HepG2 (cell line): ENCODE data around the gene SYTL2. TPM values are rescaled to one million over a fixed set of nuclear protein-coding genes. Genes with fewer than 3 reads are reported as not detected.
A peak's percentile ranks its signal among the peaks of the same experiment; 100 is the strongest.

Source experiments
- ATAC-seq: fragments of 200-7000 bp; cut with Tn5 transposase; 3 replicates; pipeline ENCODE4 v1.9.1; 2020; ENCODE audit warnings: mild to moderate bottlenecking, moderate library complexity
- BruUV-seq: library from RNA; stranded (reverse); fragments of 400-500 nt; replicated peaks from 2 replicates; lab custom pipeline; 2021; lab: Mats Ljungman, UMichigan
- CTCF ChIA-PET: fragments of 300-600 bp; formaldehyde crosslinking; extraction: SDS; loops from one replicate; lab custom pipeline; 2021; ENCODE audit warnings: low total read pairs, inconsistent platforms, low intra/inter-chr PET ratio; lab: Yijun Ruan, JAX
- POLR2A ChIA-PET: fragments of 350-600 bp; sonication (Branson Sonifier 250); formaldehyde crosslinking; loops from one replicate; lab custom pipeline; 2020; ENCODE audit warnings: antibody characterized with exemption, inconsistent platforms; lab: Yijun Ruan, JAX
- DNase-seq: peaks from one replicate; pipeline ENCODE4 v3.0.0-alpha.2; 2015; ENCODE audit warnings: low spot score
- FAIRE-seq: peaks from 3 replicates; lab custom pipeline; 2011; peaks lifted over from hg19 to GRCh38; lab: Jason Lieb, UNC
- H2AFZ ChIP-seq: one replicate; pipeline ENCODE4 v1.6.1; 2011; ENCODE audit warnings: low read length, inconsistent platforms
- H3K27ac ChIP-seq: fragments of 300-600 bp; 3 replicates; pipeline ENCODE4 v1.8.0; 2011; ENCODE audit warnings: mixed run types, mild to moderate bottlenecking, mixed read lengths, low read length, inconsistent platforms; ENCODE audit not compliant: insufficient read depth; ENCODE audit errors: extremely low read length
- H3K27me3 ChIP-seq, 2 experiments: fragments of 200-600 bp in 1 of 2; 2 replicates in 1 of 2; 3 replicates in 1 of 2; pipeline versions ENCODE4 v1.6.0 to v1.8.0; 2011; ENCODE audit warnings: low read length in 2 of 2, mild to moderate bottlenecking in 2 of 2, moderate library complexity in 2 of 2, inconsistent platforms in 1 of 2; ENCODE audit not compliant: insufficient read depth in 2 of 2, control insufficient read depth in 1 of 2
- H3K36me3 ChIP-seq, 2 experiments: fragments of 200-600 bp in 1 of 2; replicated peaks in 1 of 2; 2 replicates in 1 of 2; 3 replicates in 1 of 2; pipeline versions ENCODE4 v1.5.1 to v1.8.0; 2011; ENCODE audit warnings: low read length in 2 of 2, inconsistent platforms in 1 of 2; ENCODE audit not compliant: insufficient read depth in 2 of 2, control insufficient read depth in 1 of 2
- H3K4me1 ChIP-seq: 2 replicates; pipeline ENCODE4 v1.5.1; 2012; ENCODE audit warnings: low read length, inconsistent platforms; ENCODE audit not compliant: insufficient read depth
- H3K4me2 ChIP-seq: 2 replicates; pipeline ENCODE4 v1.6.0; 2011; ENCODE audit warnings: low read depth, low read length, inconsistent platforms
- H3K4me3 ChIP-seq, 3 experiments: fragments of 200-600 bp in 1 of 3; sonication (generic), shearing (Covaris generic) in 1 of 3; replicated peaks in 1 of 3; 2 replicates each; pipeline ENCODE4 v1.5.1; 2011 to 2016; ENCODE audit warnings: low read length in 3 of 3, inconsistent platforms in 2 of 3, low read depth in 2 of 3, mild to moderate bottlenecking in 2 of 3, control low read depth in 1 of 3, mixed read lengths in 1 of 3; ENCODE audit not compliant: insufficient read depth in 1 of 3
- H3K79me2 ChIP-seq: one replicate; pipeline ENCODE4 v1.6.1; 2011; ENCODE audit warnings: low read length, inconsistent platforms; ENCODE audit not compliant: insufficient read depth
- H3K9ac ChIP-seq: 2 replicates; pipeline ENCODE4 v1.6.0; 2011; ENCODE audit warnings: mild to moderate bottlenecking, low read depth, low read length, inconsistent platforms; ENCODE audit not compliant: insufficient read depth
- H3K9me3 ChIP-seq: 2 replicates; pipeline ENCODE4 v1.5.1; 2012; ENCODE audit warnings: mild to moderate bottlenecking, low read length
- H4K20me1 ChIP-seq: 2 replicates; pipeline ENCODE4 v1.6.0; 2011; ENCODE audit warnings: inconsistent platforms, mild to moderate bottlenecking, low read length, moderate library complexity; ENCODE audit not compliant: insufficient read depth
- FOXJ3 ChIP-seq: sonication (generic); formaldehyde crosslinking; IDR thresholded peaks from 2 replicates; pipeline ENCODE4 v1.4.0; 2020; ENCODE audit warnings: missing genetic modification reagents, mild to moderate bottlenecking, borderline replicate concordance
- HOXA9 ChIP-seq: sonication (generic); formaldehyde crosslinking; IDR thresholded peaks from 2 replicates; pipeline ENCODE4 v1.8.1; 2022; ENCODE audit warnings: missing genetic modification reagents, mild to moderate bottlenecking, moderate library complexity, borderline replicate concordance
- SRF ChIP-seq: IDR thresholded peaks from 2 replicates; pipeline ENCODE4 v1.6.1; 2011; ENCODE audit warnings: mild to moderate bottlenecking, low read depth, low read length, moderate library complexity
- STAG1 ChIP-seq: sonication (generic); formaldehyde crosslinking; IDR thresholded peaks from 2 replicates; pipeline ENCODE4 v1.4.0; 2020; ENCODE audit warnings: missing genetic modification reagents
- YEATS4 ChIP-seq: sonication (generic); formaldehyde crosslinking; IDR thresholded peaks from 2 replicates; pipeline ENCODE4 v1.4.0; 2020; ENCODE audit warnings: missing genetic modification reagents, borderline replicate concordance
- ZNF652 ChIP-seq: IDR thresholded peaks from 2 replicates; pipeline ENCODE4 v1.6.1; 2016; ENCODE audit warnings: low read depth, borderline replicate concordance
- WGBS: methylation state at CpG from one replicate; pipeline ENCODE4 v1.1.6; 2017; ENCODE audit warnings: low lambda C conversion rate; 5-methylcytosine and 5-hydroxymethylcytosine counted together
- in situ Hi-C: cut with HindIII; loops from 2 replicates; pipeline ENCODE4 v1.10.0; 2017; ENCODE audit warnings: low pct_unique_long_range_greater_than_20kb; ENCODE audit not compliant: extremely low pct_ligation_motif_present
- intact Hi-C: fragments of 100-400 bp; cut with micrococcal nuclease; formaldehyde crosslinking; loops from one replicate; pipeline ENCODE4 v1.10.0; 2022; ENCODE audit not compliant: unreplicated experiment
- polyA plus RNA-seq, 8 experiments: library from polyadenylated mRNA; depleted of rRNA in 3 of 8; stranded (reverse) in 7 of 8; unstranded in 1 of 8; fragments of >200 nt; fragmentation: Illumina TruSeq in 4 of 8; extraction: Trizol in 4 of 8; gene quantifications; 2 replicates each; pipeline versions ENCODE4 v1.2.1 to v1.2.3, GENCODE V29; 2011 to 2016; ENCODE audit warnings: low read depth in 4 of 8, missing spikeins in 1 of 8, mixed read lengths in 1 of 8; ENCODE audit not compliant: insufficient read depth in 1 of 8
- total RNA-seq, 5 experiments: library from RNA; depleted of rRNA; stranded (reverse); fragments of >200 nt; fragmentation: Illumina TruSeq; extraction: Trizol; gene quantifications; 2 replicates each; pipeline ENCODE4 v1.2.3, GENCODE V29; 2016; ENCODE audit warnings: low read depth in 1 of 5
- TF ChIP-seq, protein P1 (sequence below): sonication (generic); formaldehyde crosslinking; IDR thresholded peaks from 2 replicates; pipeline ENCODE4 v1.5.0; 2020; ENCODE audit warnings: mild to moderate bottlenecking, missing genetic modification reagents, moderate library complexity

The SYTL2 gene
- total and polyA plus RNA-seq, 2 of the 13 experiments (the other 11 are each of a cell fraction or from before 2014, with no cell fraction given), result 0.77 to 0.90 TPM

GRCh38 chr11:85694385-85694980 lies 116.5 kb downstream of the SYTL2 start:
- no peak overlapping the region for H2AFZ ChIP-seq
- no peaks in the 10 kb centered on the region for H3K79me2 ChIP-seq
- WGBS, result 91% methylated on average over 1 of the region's 1 CpG
- no peak overlapping the region for H3K4me3 ChIP-seq
- H4K20me1 ChIP-seq, result no peaks in the 10 kb centered on the region
- POLR2A ChIA-PET, result no interaction called here
- H3K9ac ChIP-seq, result no peak overlapping the region
- H3K27ac ChIP-seq, result no peak overlapping the region
- H3K36me3 ChIP-seq, result no peaks in the 10 kb centered on the region
- no peak overlapping the region for H3K4me2 ChIP-seq
- TF ChIP-seq HOXA9 (CRISPR knock-in tag) (no peak), YEATS4 (CRISPR knock-in tag) (no peak), SRF (peak; percentile 31; the same call in 1 of the 2 replicates), STAG1 (CRISPR knock-in tag) (peak; percentile 65), ZNF652 (CRISPR knock-in tag) (peak; percentile 98), FOXJ3 (CRISPR knock-in tag) (peak; percentile 19; the same call in 1 of the 2 replicates)
- TF ChIP-seq, protein P1, sequence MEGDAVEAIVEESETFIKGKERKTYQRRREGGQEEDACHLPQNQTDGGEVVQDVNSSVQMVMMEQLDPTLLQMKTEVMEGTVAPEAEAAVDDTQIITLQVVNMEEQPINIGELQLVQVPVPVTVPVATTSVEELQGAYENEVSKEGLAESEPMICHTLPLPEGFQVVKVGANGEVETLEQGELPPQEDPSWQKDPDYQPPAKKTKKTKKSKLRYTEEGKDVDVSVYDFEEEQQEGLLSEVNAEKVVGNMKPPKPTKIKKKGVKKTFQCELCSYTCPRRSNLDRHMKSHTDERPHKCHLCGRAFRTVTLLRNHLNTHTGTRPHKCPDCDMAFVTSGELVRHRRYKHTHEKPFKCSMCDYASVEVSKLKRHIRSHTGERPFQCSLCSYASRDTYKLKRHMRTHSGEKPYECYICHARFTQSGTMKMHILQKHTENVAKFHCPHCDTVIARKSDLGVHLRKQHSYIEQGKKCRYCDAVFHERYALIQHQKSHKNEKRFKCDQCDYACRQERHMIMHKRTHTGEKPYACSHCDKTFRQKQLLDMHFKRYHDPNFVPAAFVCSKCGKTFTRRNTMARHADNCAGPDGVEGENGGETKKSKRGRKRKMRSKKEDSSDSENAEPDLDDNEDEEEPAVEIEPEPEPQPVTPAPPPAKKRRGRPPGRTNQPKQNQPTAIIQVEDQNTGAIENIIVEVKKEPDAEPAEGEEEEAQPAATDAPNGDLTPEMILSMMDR, result peak; percentile 55
- TF ChIP-seq, all 625 proteins: peak for 5
- CTCF ChIA-PET, result interaction anchor here (1.3 kb wide), 1 partner anchor 597 kb away, joined by 5 read pairs; no protein-coding TSS in a partner anchor
- H3K9me3 ChIP-seq, result no peaks in the 10 kb centered on the region
- intact Hi-C loops (loop anchor here (5.0 kb wide), 1 partner anchor 133 kb away; no protein-coding TSS in a partner anchor), in situ Hi-C loops (no loop called here)
- no peaks in the 10 kb centered on the region for H3K27me3 ChIP-seq
- DNase-seq, result peak; percentile 20
- no peak for ATAC-seq
- no TSS peak for BruUV-seq
- H3K4me1 ChIP-seq, result no peaks in the 10 kb centered on the region
- peak; percentile 15 for FAIRE-seq
